Breast epithelium (tissue), 3 donors: Measurements from ENCODE around the gene SRGAP2.
"Not testable (repeated sequence)": the region's sequence is repeated elsewhere in the genome, so short reads cannot be mapped to it uniquely, and the experiment has no call there.

Source experiments
- CTCF ChIP-seq, 3 donors: fragments of 450-650 bp; IDR thresholded peaks; one replicate each; pipeline ENCODE4 v1.5.1; 2016 to 2017; ENCODE audit warnings: antibody characterized with exemption in 3 of 3, mild to moderate bottlenecking in 3 of 3, moderate library complexity in 3 of 3
- POLR2A ChIP-seq: fragments of 450-650 bp; IDR thresholded peaks from one replicate; pipeline ENCODE4 v1.6.1; 2016; ENCODE audit warnings: antibody characterized with exemption, mild to moderate bottlenecking, moderate library complexity

GRCh38 chr1:206243335-206243734, 40.0 kb downstream of the SRGAP2 start:
- not testable (repeated sequence) for TF ChIP-seq CTCF (IDR thresholded peaks at IDR 0.05); POLR2A
